Activated naive CD8-positive, alpha-beta T cell treated with anti-CD3 and anti-CD28 coated beads, Interleukin-2, amount 10 ng/mL, durations not matched to agents 7 days and 5 days (primary cell): ENCODE results near the gene CAPZB. TPM values are rescaled to one million over a fixed set of nuclear protein-coding genes. Genes with fewer than 3 reads are reported as not detected.

Experiments
- ATAC-seq: fragments of 150-1000 bp; cut with Tn5 transposase; one replicate; pipeline ENCODE4 v1.10.0; 2021; ENCODE audit warnings: low read depth, moderate library complexity
- POLR2A ChIA-PET: fragments of 350-600 bp; sonication (Branson Sonifier 250); formaldehyde crosslinking; loops from one replicate; lab custom pipeline; 2021; ENCODE audit warnings: antibody characterized with exemption; lab: Charles Lee
- DNase-seq: peaks from one replicate; pipeline ENCODE4 v3.0.0; 2021
- H3K27ac Mint-ChIP-seq: one replicate; pipeline ENCODE4 v1.8.0; 2022; ENCODE audit warnings: mild to moderate bottlenecking, mixed read lengths
- H3K27me3 Mint-ChIP-seq: one replicate; pipeline ENCODE4 v1.8.0; 2022; ENCODE audit warnings: mild to moderate bottlenecking, moderate library complexity, mixed read lengths
- H3K36me3 Mint-ChIP-seq: one replicate; pipeline ENCODE4 v1.8.0; 2021; ENCODE audit warnings: mild to moderate bottlenecking, mixed read lengths
- H3K4me1 Mint-ChIP-seq: one replicate; pipeline ENCODE4 v1.8.0; 2021; ENCODE audit warnings: mixed read lengths
- H3K4me3 Mint-ChIP-seq: one replicate; pipeline ENCODE4 v1.8.0; 2022; ENCODE audit warnings: mild to moderate bottlenecking, moderate library complexity, mixed read lengths
- H3K9me3 Mint-ChIP-seq: one replicate; pipeline ENCODE4 v1.8.0; 2021; ENCODE audit warnings: mixed read lengths
- total RNA-seq, 2 experiments: library from RNA; stranded (reverse); gene quantifications; one replicate each; pipeline ENCODE4 v1.2.3, GENCODE V29; 2021

Gene CAPZB
- total RNA-seq, 2 experiments from 2014 or later: 395 to 412 TPM

DNA sequence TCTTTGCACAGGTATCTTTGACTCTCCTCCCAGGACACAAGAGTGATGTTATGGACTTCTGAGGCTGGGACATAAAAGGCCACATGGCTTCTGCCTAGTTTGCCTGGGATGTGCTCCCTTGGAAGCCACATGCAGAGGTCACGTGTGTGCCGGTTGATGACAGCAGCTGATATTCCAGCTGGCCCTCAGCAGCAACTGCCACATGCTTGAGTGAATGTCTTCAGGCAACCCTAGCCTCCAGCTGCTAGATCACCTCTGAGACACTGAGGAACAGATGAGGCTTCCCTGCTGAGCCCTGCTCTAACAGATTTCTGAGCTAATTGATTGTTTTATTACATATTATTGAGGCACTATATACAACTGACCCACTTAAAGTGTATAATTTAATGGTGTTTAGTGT is 185.1 kb downstream of the CAPZB start:
- Mint-ChIP-seq H3K27me3 (no peaks in the 10 kb centered on the region), H3K9me3 (peaks cover 7% of the 10 kb centered on the region), H3K4me1 (no peaks in the 10 kb centered on the region), H3K27ac (no peak overlapping the region), H3K4me3 (no peak overlapping the region), H3K36me3 (peaks cover 17% of the 10 kb centered on the region)
- POLR2A ChIA-PET: no interaction called here
- DNase-seq: no peak
- ATAC-seq: no peak

DNA sequence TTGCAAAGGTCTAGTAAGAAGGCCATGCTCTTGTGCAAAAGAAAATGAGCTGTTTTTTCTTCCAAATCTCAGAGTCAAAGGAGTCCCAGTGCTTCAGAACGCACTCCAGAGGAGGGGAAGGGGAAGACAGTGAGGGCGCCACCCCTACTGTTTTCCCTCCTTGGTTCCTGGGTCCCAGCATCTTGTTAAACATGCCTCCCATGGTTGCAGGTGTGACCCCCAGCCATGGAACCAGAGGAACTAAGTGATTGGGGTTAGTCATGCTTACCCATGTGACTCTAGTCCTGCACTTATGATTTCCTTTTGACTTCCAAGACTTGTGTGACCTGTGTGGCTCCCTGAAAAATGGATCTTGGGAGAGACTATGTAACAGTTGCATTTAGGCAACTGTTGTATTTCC is 190.7 kb downstream of the CAPZB start:
- no peak for ATAC-seq
- H3K4me1 Mint-ChIP-seq: no peaks in the 10 kb centered on the region

DNA sequence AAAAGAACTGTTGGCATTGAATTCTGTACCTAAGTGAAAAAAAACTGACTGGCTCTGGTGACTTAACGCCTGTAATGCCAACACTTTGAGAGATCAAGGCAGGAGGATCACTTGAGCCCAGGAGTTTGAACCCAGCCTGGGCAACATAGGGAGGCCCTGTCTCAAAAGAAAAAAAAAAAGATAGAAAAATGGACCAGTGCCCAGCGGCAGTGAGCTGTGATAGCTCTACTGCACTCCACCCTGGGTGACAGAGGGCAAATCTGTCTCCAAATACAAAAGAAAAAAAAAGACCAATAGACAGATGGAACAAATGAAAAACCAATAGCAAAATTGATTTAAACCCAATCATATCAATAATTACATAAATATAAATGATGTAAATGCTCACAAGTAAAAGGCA is 196.1 kb downstream of the CAPZB start:
- Mint-ChIP-seq H3K27ac (no peak overlapping the region), H3K27me3 (peaks cover 20% of the 10 kb centered on the region), H3K4me1 (peaks cover 6% of the 10 kb centered on the region), H3K9me3 (peaks cover 3% of the 10 kb centered on the region), H3K4me3 (peak overlapping the region; percentile 55), H3K36me3 (peaks cover 9% of the 10 kb centered on the region)
- DNase-seq (no peak), ATAC-seq (no peak)
- POLR2A ChIA-PET: no interaction called here

More for the DNA sequence above, 190.7 kb downstream of the CAPZB start:
- Mint-ChIP-seq H3K27me3 (peaks cover 5% of the 10 kb centered on the region), H3K9me3 (peaks cover 18% of the 10 kb centered on the region), H3K36me3 (peaks cover 8% of the 10 kb centered on the region), H3K4me3 (no peak overlapping the region), H3K27ac (no peak overlapping the region)
- no peak for DNase-seq
- POLR2A ChIA-PET: no interaction called here

Other genes starting within 250 kb of the CAPZB start
- gene EMC1, start 234.0 kb downstream of the CAPZB start, total RNA-seq: 10 to 100 TPM; 35.6 to 37.0 TPM
- 10 to 100 TPM; 24.8 to 28.2 TPM for gene MRTO4, start 233.7 kb downstream of the CAPZB start, total RNA-seq
- 1 to 10 TPM in 1 of 2 experiments, under 1 TPM in 1; 0.83 to 1.0 TPM for gene AKR7A3, start 196.8 kb downstream of the CAPZB start, total RNA-seq
- 10 to 100 TPM; 48.5 to 49.6 TPM for gene AKR7A2, start 173.4 kb downstream of the CAPZB start, total RNA-seq
- gene SLC66A1, start 173.2 kb downstream of the CAPZB start, total RNA-seq: 1 to 10 TPM; 9.2 to 9.6 TPM
- 10 to 100 TPM; 35.3 to 36.0 TPM for gene NBL1, start 158.8 kb upstream of the CAPZB start, total RNA-seq
- under 1 TPM in 1 of 2 experiments, not detected in 1; 0.14 TPM for gene HTR6, start 179.3 kb upstream of the CAPZB start, total RNA-seq